Kidney epithelial cell (primary cell): ENCODE results near the gene ATP23. TPM values are rescaled to one million over a fixed set of nuclear protein-coding genes. Genes with fewer than 3 reads are reported as not detected.

ENCODE experiments used
- DNase-seq: peaks from one replicate; pipeline ENCODE4 v3.0.0-alpha.2; 2010; ENCODE audit warnings: low read depth
- H3K27me3 ChIP-seq: 2 replicates; pipeline ENCODE4 v1.6.0; 2011; ENCODE audit warnings: low read length; ENCODE audit not compliant: control insufficient read depth, insufficient read depth
- H3K36me3 ChIP-seq: 2 replicates; pipeline ENCODE4 v1.5.1; 2011; ENCODE audit warnings: low read length; ENCODE audit not compliant: control insufficient read depth, insufficient read depth
- H3K4me3 ChIP-seq: 2 replicates; pipeline ENCODE4 v1.5.1; 2011; ENCODE audit warnings: low read depth, mild to moderate bottlenecking, control low read depth, low read length
- total RNA-seq: library from RNA; depleted of rRNA; stranded (reverse); fragments of >200 nt; gene quantifications from 2 replicates; pipeline ENCODE4 v1.2.3, GENCODE V29; 2015
- TF ChIP-seq, protein P1 (sequence below): IDR thresholded peaks from 2 replicates; pipeline ENCODE4 v1.5.1; 2011; ENCODE audit warnings: mild to moderate bottlenecking, moderate library complexity, low read length, control low read depth, inconsistent platforms; ENCODE audit not compliant: insufficient read depth, poor library complexity, severe bottlenecking

ATP23 gene
- total RNA-seq, 1 donor from 2014 or later: 8.0 TPM

DNA sequence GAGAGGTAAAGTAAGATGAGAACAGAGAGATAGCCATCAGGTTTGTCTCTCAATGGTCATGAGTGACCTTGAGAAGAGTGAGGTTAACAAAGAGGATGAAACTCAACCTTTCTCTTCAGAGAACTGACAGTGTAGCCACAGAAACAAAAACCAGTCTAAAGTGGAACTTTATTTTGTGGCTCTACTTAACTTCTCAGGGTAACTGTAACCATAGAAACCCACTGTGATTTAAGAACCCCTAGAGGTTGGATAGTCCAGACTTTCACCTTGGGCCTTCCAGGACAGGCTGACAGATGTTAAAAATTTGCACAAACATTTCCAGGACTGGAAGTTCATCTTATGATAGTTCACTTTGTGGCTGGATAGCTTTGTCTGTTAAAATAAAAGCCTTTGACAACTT lies 48.5 kb downstream of the ATP23 start:
- TF ChIP-seq, protein P1, sequence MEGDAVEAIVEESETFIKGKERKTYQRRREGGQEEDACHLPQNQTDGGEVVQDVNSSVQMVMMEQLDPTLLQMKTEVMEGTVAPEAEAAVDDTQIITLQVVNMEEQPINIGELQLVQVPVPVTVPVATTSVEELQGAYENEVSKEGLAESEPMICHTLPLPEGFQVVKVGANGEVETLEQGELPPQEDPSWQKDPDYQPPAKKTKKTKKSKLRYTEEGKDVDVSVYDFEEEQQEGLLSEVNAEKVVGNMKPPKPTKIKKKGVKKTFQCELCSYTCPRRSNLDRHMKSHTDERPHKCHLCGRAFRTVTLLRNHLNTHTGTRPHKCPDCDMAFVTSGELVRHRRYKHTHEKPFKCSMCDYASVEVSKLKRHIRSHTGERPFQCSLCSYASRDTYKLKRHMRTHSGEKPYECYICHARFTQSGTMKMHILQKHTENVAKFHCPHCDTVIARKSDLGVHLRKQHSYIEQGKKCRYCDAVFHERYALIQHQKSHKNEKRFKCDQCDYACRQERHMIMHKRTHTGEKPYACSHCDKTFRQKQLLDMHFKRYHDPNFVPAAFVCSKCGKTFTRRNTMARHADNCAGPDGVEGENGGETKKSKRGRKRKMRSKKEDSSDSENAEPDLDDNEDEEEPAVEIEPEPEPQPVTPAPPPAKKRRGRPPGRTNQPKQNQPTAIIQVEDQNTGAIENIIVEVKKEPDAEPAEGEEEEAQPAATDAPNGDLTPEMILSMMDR: no peak
- Histone ChIP-seq H3K4me3 (no peak overlapping the region), H3K27me3 (no peaks in the 10 kb centered on the region), H3K36me3 (no peaks in the 10 kb centered on the region)
- no peak for DNase-seq

DNA sequence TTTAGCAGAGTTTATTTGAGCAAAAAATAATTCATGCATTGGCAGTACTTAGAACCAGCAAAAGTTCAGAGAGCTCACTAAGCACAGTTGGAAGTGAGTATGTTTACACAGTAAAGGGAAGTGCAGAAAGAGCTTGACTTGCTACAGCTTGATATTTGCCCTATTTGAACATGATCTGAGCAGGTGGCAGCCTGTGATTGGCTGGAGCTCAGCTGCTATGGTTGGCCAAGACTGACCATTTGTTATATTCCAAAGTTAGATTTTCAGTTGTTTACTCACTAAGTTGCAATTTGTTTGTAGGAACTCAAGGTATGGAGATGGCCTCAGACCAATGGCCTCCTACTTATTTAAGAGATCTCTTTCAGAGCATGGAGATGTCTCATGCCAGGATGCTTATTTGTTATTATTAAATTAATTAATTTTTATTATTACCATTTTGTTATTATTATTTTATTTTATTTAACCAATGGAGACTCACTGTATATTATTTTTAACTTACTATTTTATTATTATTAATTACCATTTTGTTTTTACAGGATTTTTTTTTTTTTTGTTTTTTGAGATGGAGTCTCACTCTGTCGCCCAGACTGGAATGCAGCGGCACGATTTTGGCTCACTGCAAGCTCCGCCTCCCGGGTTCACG lies 49.0 kb downstream of the ATP23 start:
- TF ChIP-seq, protein P1: no peak
- DNase-seq: no peak
- no peaks in the 10 kb centered on the region for H3K36me3 ChIP-seq
- H3K27me3 ChIP-seq: no peaks in the 10 kb centered on the region
- no peak overlapping the region for H3K4me3 ChIP-seq

DNA sequence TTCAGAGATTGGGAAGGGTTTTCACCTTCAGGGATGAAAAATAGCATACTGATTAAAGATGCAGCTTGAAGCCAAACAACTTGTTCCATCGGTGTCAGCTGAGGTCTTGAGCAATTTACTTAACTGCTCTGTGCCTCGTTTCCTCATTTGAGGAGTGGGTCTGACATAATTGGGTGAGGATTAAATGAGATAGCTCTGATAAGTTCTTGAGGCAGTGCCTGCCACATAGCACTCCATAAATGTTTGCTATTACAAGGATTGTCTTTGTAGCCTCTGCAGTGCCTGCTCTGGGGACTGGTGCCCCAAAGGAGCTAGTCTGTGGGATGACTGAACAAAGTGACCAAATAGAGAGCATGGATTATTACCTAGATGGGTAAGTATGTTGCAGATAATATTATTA lies 50.6 kb downstream of the ATP23 start:
- no peak overlapping the region for H3K4me3 ChIP-seq
- H3K27me3 ChIP-seq: no peaks in the 10 kb centered on the region
- DNase-seq: no peak
- H3K36me3 ChIP-seq: no peaks in the 10 kb centered on the region
- TF ChIP-seq, protein P1: no peak

GRCh38 chr12:57993030-57993429 lies 51.7 kb downstream of the ATP23 start:
- TF ChIP-seq, protein P1: no peak

DNA sequence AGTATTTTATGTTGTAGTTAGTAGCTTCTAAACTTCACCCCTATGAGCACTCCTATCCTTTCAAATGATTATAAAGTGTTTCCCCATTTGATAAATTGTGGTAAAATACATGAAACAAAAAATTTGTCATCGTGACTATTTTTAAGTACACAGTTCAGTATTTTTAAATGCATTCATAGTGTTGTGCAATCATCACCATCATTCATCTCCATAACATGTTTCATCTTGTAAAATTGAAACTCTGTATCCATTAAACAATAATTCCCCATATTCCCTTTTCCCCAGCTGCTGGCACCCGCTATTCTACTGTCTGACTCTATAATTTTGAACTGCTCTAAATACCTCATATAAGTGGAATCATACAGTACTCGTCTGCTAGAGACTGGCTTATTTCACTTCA lies 52.5 kb downstream of the ATP23 start:
- Histone ChIP-seq H3K36me3 (no peaks in the 10 kb centered on the region), H3K27me3 (no peaks in the 10 kb centered on the region), H3K4me3 (no peak overlapping the region)
- no peak for DNase-seq
- TF ChIP-seq, protein P1: no peak

More at GRCh38 chr12:57993030-57993429, 51.7 kb downstream of the ATP23 start:
- H3K36me3 ChIP-seq: no peaks in the 10 kb centered on the region
- H3K4me3 ChIP-seq: no peak overlapping the region
- no peak for DNase-seq
- no peaks in the 10 kb centered on the region for H3K27me3 ChIP-seq

- H3K4me3 ChIP-seq: no peak overlapping the region
- no peak for DNase-seq
- no peaks in the 10 kb centered on the region for H3K27me3 ChIP-seq
- TF ChIP-seq, protein P1: no peak
- no peaks in the 10 kb centered on the region for H3K36me3 ChIP-seq
Observed at GRCh38 chr12:57996520-57996919, 55.2 kb downstream of the ATP23 start.
